HG03159 (cell line): ENCODE measurements around the gene PIGC.

ENCODE experiments used
- ATAC-seq: cut with Tn5 transposase; IDR thresholded peaks from one replicate; pipeline ENCODE4 v1.9.1; 2021; ENCODE audit warnings: mild to moderate bottlenecking, moderate library complexity; ENCODE audit not compliant: unreplicated experiment

PIGC gene

DNA sequence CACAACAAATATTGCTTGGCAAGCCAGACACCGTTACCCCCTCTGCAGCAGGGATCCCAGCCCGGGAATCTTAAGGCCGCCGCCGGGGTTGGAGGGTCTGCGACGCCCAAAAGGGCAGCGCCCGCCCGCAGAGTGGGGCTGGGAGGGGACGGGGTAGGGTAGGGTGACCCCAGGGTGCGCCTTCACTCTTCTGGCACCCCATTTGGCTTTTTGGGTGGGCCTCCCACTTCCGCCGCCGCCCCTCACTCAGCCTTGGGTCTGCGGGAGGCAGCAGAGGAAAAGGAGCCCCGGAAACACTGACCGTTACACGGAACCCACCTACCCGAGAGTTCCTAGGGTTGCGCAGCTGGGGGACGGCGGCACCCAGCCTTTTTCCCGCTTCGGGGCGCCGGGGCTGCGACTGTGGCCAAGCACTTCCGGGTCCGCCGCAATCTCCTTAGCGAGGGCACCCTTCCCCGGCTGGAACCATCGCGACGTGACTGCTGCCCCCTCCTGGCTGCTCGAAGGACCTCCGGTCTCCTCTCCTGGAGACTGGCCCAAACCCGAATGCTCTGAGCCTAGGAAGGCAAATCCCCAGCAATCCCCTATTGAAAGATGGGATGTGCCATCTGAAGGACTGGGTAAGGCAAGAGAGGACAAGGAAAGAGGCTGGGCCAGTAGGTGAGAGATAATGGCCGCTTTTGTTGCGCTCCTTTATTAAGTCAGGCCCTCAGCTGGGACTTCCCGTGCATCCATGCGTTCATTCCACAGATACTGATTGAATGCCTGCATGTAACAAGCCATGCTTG lies at the start of gene PIGC:
Gene PIGC, minus strand, starts transcription at position 404 of the 788 bp plus-strand sequence. CDS start 1,447 bp downstream, outside the sequence.
- ATAC-seq = peak; percentile 98

DNA sequence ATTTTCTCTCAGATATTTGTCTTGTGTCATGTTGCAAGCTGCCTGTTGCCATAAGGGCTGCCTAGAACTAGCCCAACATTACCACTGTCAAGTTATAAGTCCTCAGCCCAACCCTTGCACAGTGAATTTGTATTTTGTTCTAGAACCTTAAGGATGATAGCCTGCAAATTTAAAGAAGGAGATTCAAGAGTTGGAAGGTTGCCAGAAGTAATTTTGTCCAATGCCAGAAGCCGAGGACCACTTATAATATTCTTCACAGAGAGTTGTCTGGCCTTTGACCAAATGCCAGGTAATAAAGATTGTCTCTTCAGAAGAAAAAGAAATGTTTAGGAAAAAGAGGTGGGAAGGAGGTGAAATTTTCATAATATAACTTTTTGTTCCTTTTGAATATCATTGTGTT lies 48.6 kb upstream of the PIGC start:
- no peak for ATAC-seq

DNA sequence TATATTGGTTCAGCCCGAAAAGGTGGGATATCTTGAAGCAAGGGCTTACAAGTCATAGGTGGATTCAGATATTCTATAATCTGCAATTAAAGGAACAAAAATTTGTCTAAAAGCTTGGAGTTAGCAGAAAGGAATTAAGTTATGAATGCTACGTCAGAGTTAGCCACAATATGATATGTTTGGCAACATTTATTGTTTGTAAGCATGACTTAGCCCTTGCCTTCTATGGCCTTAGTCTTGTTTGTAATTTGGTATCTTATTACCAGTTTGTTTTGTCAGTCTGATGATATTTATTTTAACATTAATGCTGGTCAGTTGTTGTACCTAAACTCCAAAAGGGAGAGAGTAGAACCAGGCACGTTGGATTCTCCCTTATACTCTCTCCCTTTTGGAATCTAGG lies 46.0 kb upstream of the PIGC start:
- ATAC-seq = no peak

DNA sequence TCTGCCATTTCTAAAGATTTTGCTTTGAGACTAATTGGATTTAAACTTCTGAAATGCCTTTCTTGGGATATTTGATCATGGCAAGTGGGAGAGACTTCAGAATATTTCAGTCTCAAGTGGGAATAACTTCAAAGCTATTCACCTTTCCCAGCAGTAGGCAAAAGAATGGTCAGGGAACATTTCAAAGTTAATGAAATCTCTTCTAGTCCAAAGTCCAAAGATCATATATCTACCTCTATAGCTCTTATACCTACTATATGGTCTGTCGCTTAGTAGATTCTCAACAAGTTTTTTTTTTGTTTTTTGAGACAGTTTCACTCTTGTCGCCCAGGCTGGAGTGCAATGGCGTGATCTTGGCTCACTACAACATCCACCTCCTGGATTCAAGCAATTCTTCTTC lies 44.5 kb upstream of the PIGC start:
- ATAC-seq = no peak

DNA sequence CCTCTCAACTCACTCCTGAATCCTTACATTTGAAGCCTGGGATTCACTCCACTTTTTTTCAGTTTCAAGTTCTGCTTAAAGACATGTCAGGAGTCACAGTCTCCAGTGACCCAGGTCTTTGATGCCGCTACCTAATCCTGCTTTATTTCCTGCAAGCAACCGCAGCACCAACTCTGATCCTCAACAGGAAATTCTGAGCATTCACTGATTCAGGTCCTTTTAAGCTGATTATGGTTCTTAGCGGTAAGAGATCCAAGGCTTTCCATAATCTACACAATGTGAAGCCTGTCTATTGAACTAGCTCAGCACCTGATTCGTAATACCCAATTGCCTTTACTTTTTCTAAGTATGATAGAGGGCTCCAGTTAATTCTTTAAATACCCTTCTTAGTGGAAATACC lies 43.7 kb upstream of the PIGC start:
- ATAC-seq = no peak

DNA sequence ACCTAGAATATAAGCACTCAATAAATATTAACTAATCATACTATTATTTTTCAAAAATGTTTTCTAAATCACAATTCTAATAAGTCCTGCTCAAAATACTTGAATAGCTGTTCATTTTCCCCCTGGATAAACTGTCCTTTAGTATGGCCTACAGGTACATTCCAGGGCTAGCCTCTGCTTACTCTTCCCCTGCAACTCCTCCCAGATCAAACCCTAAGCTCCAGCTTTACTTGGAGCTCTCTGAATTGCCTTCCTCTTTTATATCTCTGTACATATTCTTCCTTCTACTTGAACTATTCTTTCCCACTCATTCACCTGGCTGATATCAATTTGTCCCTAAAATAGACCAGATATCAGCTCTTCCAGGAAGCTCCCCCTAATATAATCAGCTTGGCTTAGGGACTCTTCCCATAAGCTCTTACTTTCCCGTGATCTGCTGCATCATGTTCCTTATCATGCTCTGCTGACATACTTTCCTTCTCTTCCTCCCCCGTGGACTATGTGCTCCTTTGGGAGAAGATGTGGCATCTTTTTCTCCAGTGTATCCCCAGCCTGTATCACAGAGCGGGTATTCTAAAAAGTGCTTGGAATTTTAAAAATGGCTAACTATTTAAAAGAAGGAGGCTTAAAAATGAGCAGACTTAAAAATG lies 43.1 kb upstream of the PIGC start:
- ATAC-seq = no peak

DNA sequence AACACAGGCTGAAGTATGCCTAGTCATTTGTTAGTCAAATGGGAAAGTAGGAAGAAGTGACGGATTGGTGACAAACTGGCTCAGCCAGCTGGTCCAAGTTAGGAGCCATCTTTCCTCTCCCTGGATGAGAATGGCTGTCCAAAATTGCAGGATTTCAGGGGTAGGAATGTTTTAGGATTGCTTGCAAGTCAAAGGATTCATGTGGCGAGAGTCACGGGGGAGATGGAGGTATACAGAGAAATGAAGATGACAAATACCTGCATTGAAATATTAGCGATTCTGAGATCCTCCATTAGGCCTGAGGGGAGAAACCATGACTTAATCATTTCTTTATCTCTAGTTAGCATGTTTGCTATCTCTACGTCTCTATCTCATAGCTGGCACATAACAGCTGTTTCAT lies 41.8 kb upstream of the PIGC start:
- no peak for ATAC-seq

DNA sequence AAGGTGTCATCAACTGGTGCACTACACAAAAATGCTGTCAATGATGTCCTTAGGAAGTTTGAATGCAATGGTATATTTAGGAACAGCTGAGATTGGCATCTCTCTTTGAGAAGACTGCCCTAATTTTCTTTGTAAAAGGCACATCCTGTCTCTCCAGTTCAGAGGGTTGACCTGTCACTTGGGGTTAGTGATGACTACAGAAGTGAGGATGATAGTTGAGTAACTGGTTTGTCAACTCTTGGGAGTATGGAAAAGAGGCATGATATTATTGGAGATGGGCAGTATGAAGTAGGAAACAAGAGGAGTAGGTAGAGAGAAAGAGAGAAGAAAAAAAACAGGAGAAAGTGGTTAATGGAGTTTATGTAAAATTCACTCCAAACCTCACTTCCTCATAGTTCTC lies 40.4 kb upstream of the PIGC start:
- ATAC-seq = no peak

DNA sequence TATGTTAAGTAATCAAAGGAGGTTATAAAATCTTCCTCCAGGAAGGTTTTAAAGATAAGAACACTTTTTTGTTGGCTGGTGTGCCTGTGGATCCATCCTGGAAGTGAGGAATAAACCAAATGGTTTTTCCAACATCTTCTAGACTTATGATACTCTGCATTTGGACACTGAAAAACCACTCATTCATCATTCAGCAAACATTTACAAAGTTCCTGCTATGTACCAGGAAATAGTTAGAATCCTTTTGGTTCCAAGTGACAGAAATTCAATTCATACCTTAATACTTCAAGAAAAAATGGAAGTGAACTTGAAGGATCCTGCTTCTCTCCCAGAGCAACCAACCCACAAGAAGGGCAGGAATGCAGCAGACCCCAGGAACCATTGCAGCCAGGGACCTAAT lies 39.6 kb upstream of the PIGC start:
- ATAC-seq = no peak

DNA sequence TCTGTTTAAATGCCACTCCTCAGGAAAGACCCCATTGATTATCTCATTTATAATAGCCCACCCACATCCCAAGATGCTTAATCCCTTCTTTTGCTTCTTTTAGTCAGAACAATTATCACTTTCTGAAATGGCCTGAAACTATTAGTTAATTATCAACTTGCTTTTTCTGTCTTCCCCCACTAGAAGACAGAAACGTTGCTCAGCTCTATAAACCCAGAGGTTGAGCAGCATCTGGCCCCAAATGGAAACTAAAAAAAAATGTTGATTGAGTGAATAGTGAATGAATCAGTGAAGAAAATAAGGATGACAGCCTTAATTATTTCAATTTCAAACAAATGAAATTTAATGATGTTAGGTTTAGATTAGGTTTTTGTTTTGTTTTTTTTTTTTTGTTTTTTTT lies 38.2 kb upstream of the PIGC start:
- ATAC-seq = peak; percentile 74

DNA sequence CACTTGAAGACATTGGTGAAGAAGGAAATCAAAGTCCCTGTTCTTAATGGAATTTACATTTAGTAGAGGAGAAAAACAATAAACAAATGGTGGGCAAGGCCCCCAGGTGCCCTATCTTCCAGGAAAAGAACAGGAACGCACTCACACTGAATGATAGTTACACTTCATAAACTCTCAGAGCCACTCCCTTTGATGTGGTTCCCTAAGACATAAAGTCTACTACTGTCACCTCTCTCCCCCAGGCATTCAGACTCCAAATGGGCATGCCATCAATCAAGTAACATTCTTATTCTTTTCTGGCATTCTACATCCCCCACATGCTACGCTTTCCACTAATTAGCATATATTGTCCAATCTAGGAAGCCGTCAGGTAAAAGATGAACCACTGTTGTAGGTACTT lies 36.6 kb upstream of the PIGC start:
- no peak for ATAC-seq

DNA sequence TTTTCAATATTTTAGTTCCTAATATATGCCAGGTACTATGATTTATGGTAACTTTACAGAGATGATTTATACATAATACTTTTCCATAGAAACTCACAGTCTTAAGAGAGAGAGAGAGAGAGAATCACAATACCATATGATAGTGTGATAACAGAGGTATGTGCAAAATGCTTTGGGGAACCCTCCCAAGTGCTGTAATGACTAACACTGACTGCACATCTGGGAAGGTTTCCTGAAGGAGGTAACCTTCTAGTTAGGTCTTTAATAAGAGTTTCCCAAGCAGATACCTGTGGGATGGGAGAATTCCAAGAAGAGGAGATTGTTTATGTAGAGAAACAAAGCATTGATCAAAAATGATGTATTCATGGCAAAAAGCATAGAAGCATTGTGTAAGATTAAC lies 34.6 kb upstream of the PIGC start:
- no peak for ATAC-seq

DNA sequence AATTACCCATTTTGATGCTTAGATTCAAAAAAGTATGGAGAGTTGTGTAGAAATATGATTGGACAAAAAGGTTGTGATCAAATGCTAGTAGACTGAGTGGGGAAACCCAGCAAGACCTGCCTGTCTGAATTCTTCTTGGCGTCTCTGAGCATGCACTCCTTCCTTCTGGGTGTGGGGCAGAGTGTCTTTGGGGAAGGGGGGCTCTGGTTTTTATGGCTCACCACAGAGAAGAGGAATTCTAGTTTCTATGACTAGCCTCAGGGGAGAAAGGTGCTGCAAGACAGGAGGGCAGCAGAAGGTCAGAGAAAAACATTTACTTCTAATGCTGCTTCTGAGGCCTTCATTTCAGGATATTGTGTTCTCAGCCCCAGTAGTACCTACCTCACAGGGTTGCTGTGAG lies 33.9 kb upstream of the PIGC start:
- no peak for ATAC-seq

DNA sequence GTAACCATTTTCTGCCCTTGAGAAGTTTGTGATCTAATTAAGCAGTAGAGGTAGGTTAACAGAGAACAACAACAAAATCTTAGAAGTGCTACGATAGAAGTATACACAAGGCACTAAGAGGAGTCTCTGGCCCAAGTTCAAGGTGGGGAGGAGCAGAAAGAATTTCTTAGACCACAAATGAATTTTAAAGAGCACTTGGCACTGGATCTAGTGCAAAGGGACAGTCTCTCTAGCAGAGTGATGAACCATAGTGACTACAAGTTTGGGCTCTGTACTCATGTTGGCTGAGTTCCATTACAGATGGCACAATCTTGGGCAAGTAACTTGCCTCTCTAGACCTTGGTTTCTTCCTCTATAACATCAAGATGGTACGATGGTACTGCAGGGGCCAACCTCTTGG lies 33.3 kb upstream of the PIGC start:
- ATAC-seq = no peak

DNA sequence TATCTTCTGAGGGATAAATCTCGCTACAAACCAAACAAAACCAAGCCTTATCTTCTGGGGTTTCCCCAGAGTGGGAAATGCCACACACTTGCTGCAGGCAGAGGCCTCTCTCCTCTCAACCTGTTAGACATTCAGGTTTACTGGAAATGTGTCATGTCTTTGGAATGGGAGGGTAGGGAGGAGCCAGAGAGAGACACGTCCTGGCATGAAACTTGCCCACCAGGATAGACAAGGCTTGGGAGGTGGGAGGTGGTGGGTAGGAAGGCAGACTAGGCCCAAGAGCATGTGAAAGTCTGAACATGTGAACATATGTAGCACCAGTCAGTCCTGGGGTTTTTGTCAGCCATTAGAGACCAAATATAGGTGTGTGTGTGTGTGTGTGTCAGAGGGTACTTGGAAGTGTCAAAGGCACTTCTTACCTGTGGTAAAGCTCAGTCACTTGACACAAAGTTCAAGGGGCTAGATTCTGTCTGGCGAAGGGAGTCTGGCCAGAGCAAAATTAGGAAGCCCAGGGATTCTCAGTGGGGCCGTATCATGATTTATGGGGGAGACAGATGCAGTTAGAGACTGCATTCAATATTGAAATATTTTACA lies 32.4 kb upstream of the PIGC start:
- ATAC-seq = no peak

DNA sequence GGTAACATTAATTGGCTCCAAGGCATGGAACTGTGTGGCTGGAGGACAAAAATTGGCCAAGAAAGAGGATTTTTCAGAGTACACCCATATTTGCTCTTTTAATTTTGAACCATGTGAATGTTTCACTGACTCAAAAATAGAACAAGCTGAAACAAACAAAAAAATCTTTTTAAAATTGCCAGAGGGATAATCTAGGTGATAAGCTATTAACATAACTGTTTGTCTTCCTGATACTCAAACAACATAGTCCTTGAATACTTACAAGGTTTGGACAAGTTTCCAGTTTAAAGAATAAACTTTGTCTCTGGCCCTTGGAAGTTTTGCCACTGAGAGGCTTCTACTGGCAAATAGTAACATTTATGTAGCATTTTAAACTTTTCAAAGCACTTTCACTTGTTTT lies 30.0 kb upstream of the PIGC start:
- no peak for ATAC-seq

DNA sequence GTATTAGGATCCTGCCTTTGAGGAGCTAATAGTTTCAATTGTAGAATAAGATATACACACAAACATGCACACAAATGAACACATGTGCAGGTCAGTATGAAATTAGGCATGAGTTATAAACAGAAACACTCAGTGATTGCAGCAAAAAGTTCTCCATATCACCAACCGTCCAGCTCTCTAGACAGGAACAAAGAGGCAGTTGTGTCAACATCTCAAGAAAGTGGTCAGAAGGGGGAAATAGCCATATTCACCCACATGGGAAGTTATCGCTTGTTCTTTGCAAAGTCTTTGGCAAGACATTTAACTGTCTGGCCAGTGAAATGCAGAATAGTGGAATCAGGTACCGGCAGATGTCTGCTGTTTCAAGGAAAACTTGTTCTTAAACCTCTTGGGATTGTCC lies 29.4 kb upstream of the PIGC start:
- ATAC-seq = no peak

DNA sequence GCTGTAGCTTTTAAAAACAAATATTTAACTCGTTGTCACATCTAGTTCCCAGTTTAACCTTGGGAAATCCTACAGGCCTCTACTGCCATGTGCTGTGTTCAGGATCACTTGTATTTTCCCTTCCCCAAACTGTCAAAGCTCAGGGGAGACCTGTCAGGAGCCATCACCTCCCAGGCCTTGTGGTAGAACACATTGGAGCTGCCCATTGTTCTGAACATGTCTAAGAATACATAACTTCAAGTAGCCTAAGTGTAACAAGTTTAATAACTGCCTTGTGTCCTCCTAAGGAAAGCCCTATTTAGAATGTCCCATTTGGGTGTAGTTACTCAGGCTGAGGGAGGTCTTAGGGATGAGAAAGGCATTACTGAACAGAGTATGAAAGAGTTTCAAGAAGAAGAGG lies 28.6 kb upstream of the PIGC start:
- no peak for ATAC-seq

DNA sequence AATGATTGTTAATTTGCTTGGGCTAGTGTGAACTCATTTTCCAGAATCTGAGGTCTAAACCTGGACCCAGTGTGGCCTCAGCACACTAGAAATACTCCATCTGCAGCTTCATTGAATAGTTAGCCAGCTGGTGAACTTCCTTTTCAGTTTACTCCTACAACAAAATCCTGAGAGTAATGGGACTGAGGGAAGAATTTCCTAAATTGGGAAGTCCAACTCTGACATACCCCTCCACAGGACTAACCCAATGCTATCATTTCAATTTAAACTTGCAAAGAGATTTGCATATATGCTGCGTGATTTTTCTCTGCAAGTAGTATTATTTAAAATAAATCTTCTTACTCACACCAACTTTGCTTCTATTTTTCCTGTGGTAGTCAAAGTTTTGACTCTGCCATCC lies 27.8 kb upstream of the PIGC start:
- ATAC-seq = no peak

DNA sequence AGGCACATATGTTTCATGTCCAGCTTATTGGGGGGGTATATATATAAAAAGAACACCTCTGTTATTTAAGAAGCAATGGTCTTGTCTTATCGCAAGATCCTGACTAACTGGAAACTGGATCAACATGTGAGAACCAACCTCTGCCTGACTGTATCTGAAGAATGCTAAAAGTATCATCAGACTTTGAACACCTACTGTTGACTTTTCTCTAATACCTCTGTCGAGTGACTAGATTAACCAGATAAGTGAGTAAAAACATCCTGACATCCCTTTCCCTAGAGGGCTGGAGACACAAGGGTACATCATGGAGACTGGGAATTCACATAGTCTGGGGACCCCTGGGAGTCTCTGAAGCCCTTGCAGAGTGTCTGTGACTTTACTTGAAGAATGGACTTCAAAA lies 26.3 kb upstream of the PIGC start:
- ATAC-seq = no peak

DNA sequence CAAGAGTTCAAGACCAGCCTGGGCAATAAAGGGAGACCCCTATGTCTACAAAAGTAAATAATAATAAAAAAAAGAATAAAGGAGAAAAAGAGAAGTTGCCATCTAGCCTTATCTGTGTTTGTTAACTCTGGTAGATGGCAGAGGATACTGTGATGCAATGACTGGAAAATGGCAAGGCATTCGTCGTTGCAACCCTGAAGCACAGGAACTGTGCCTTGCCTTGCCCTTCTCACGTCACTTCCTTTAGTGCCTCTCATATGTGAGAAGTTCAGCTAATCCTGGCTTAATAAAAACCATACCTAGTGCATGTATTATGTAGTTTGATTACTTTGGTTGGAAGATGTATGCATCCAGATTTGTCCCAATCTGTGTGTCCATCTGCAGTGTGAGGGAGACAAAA lies 25.8 kb upstream of the PIGC start:
- ATAC-seq = no peak

DNA sequence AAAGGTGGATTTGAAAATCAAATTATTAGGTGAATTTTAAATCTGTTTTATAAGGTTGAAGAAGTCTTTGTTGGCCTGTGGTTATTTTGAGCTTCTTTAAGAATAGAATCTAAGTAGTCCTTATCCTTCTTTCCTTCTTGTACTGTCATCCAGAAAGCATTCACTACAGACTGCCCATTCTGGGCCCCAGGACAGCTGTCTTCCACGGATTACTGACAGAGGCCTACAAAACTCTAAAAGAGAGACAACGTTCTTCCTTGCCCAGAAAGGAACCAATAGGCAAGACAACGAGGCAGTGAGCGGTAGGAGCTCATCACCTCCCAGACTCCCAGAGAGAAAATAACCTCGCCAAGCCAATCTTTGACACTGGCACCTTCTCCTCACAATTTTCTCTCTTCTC lies 24.4 kb upstream of the PIGC start:
- no peak for ATAC-seq
